Liver (tissue), 3 donors: ENCODE results near the gene SLC38A5.

Experiments used
- FOXA1 ChIP-seq: IDR thresholded peaks from 2 replicates; pipeline ENCODE4 v1.6.1; 2016; ENCODE audit warnings: antibody characterized with exemption
- HNF4A ChIP-seq, 2 donors: conservative IDR thresholded peaks; 2 replicates each; pipeline ENCODE4 v1.6.1; 2016; ENCODE audit warnings: antibody characterized with exemption in 2 of 2, mild to moderate bottlenecking in 2 of 2
- JUND ChIP-seq, 2 donors: IDR thresholded peaks; 2 replicates each; pipeline ENCODE4 v1.6.1; 2016; ENCODE audit warnings: antibody characterized with exemption in 2 of 2
- RAD21 ChIP-seq, 2 donors: IDR thresholded peaks; 2 replicates each; pipeline ENCODE4 v1.6.1; 2016; ENCODE audit warnings: antibody characterized with exemption in 2 of 2, mild to moderate bottlenecking in 2 of 2
- RXRA ChIP-seq, 2 donors: IDR thresholded peaks; 2 replicates each; pipeline ENCODE4 v1.6.1; 2017 to 2018; ENCODE audit warnings: antibody characterized with exemption in 2 of 2, mild to moderate bottlenecking in 1 of 2
- SP1 ChIP-seq: IDR thresholded peaks from 2 replicates; pipeline ENCODE4 v1.6.1; 2018; ENCODE audit warnings: antibody characterized with exemption, mild to moderate bottlenecking
- TAF1 ChIP-seq: conservative IDR thresholded peaks from 2 replicates; pipeline ENCODE4 v1.6.1; 2016; ENCODE audit warnings: antibody characterized with exemption, mild to moderate bottlenecking
- YY1 ChIP-seq: IDR thresholded peaks from 2 replicates; pipeline ENCODE4 v1.6.1; 2016; ENCODE audit warnings: antibody characterized with exemption, mild to moderate bottlenecking
- TF ChIP-seq, protein P1 (sequence below): fragments of 150-350 bp; IDR thresholded peaks from 2 replicates; pipeline ENCODE4 v1.5.1; 2017; ENCODE audit warnings: improper control_type of control experiment, low read depth, low read length; ENCODE audit not compliant: missing input control
- TF ChIP-seq, protein P2 (sequence below): IDR thresholded peaks from 2 replicates; pipeline ENCODE4 v1.6.1; 2016; ENCODE audit warnings: antibody characterized with exemption
- TF ChIP-seq, protein P3 (sequence below): IDR thresholded peaks from 2 replicates; pipeline ENCODE4 v1.6.1; 2016; ENCODE audit warnings: antibody characterized with exemption, mild to moderate bottlenecking
- TF ChIP-seq, protein P4 (sequence below): IDR thresholded peaks from 2 replicates; pipeline ENCODE4 v1.6.1; 2016; ENCODE audit warnings: antibody characterized with exemption
- donor health status: healthy.
- donor health status: healthy.

DNA sequence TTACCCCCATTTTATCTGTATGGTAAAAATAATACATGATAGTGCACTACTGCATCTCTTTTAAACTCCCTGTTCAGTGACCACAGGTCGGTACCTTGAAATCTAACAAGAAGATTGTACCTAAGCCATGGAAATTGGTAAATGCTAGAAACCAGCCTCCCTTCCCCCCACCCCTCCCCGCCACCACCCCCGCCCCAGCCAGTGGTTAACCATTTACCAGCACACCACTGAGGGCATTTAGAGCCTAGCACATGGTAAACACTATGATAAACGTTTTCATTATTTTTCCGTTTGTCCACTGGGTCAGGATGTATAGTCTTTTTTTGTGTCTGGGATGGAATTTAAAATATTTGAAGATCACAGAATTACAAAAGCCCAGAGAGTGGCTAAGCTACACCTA, 5.2 kb upstream of the SLC38A5 start:
- TF ChIP-seq FOXA1 (no peak), YY1 (no peak), JUND (IDR thresholded peaks at IDR 0.05) (no peak), SP1 (no peak), TAF1 (no peak), RAD21 (IDR thresholded peaks at IDR 0.05) (no peak), RXRA (IDR thresholded peaks at IDR 0.05) (no peak), HNF4A (conservative IDR thresholded peaks at IDR 0.05) (no peak)
- TF ChIP-seq, protein P1, sequence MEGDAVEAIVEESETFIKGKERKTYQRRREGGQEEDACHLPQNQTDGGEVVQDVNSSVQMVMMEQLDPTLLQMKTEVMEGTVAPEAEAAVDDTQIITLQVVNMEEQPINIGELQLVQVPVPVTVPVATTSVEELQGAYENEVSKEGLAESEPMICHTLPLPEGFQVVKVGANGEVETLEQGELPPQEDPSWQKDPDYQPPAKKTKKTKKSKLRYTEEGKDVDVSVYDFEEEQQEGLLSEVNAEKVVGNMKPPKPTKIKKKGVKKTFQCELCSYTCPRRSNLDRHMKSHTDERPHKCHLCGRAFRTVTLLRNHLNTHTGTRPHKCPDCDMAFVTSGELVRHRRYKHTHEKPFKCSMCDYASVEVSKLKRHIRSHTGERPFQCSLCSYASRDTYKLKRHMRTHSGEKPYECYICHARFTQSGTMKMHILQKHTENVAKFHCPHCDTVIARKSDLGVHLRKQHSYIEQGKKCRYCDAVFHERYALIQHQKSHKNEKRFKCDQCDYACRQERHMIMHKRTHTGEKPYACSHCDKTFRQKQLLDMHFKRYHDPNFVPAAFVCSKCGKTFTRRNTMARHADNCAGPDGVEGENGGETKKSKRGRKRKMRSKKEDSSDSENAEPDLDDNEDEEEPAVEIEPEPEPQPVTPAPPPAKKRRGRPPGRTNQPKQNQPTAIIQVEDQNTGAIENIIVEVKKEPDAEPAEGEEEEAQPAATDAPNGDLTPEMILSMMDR = no peak
- TF ChIP-seq, protein P2, sequence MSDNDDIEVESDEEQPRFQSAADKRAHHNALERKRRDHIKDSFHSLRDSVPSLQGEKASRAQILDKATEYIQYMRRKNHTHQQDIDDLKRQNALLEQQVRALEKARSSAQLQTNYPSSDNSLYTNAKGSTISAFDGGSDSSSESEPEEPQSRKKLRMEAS = no peak
- TF ChIP-seq, protein P3, sequence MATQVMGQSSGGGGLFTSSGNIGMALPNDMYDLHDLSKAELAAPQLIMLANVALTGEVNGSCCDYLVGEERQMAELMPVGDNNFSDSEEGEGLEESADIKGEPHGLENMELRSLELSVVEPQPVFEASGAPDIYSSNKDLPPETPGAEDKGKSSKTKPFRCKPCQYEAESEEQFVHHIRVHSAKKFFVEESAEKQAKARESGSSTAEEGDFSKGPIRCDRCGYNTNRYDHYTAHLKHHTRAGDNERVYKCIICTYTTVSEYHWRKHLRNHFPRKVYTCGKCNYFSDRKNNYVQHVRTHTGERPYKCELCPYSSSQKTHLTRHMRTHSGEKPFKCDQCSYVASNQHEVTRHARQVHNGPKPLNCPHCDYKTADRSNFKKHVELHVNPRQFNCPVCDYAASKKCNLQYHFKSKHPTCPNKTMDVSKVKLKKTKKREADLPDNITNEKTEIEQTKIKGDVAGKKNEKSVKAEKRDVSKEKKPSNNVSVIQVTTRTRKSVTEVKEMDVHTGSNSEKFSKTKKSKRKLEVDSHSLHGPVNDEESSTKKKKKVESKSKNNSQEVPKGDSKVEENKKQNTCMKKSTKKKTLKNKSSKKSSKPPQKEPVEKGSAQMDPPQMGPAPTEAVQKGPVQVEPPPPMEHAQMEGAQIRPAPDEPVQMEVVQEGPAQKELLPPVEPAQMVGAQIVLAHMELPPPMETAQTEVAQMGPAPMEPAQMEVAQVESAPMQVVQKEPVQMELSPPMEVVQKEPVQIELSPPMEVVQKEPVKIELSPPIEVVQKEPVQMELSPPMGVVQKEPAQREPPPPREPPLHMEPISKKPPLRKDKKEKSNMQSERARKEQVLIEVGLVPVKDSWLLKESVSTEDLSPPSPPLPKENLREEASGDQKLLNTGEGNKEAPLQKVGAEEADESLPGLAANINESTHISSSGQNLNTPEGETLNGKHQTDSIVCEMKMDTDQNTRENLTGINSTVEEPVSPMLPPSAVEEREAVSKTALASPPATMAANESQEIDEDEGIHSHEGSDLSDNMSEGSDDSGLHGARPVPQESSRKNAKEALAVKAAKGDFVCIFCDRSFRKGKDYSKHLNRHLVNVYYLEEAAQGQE = no peak
- TF ChIP-seq, protein P4, sequence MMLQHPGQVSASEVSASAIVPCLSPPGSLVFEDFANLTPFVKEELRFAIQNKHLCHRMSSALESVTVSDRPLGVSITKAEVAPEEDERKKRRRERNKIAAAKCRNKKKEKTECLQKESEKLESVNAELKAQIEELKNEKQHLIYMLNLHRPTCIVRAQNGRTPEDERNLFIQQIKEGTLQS = no peak
